B cell (primary cell): ENCODE results near the gene DPP10.

ENCODE experiments used
- CTCF ChIP-seq: fragments of 200-600 bp; IDR thresholded peaks from one replicate; pipeline ENCODE4 v1.8.0; 2022; ENCODE audit warnings: antibody characterized with exemption, mild to moderate bottlenecking
- EZH2 ChIP-seq: IDR thresholded peaks from 2 replicates; pipeline ENCODE4 v1.6.1; 2012; ENCODE audit warnings: borderline replicate concordance, low read depth, mild to moderate bottlenecking, moderate library complexity, low read length; ENCODE audit not compliant: insufficient read depth, poor library complexity, severe bottlenecking

DNA sequence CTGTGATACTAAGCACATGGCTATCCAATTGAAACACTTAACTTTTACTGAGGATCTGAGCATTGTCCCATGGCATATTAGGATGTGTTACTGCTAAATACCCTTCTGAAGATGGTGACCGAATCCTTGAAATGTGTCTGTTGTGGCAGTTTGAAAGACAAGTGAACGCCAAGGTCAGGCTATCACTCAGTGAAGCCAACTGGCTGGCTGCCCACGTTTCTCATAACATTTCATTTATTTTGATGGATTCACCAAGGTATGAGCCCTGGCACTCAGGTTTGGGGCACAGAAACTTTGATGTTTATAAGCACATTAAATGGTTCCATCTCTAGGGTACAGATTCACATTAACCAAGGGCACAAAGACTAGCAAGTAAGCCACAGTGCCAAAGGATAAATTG lies 850.3 kb downstream of the DPP10 start:
- TF ChIP-seq CTCF (no peak), EZH2 (no peak)
